Measurements from ENCODE around the gene PLEKHN1.

- no peak for TF ChIP-seq CTCF (conservative IDR thresholded peaks at IDR 0.05; ENCODE audit: low read depth, low read length)
- no peak for TF ChIP-seq EZH2 (IDR thresholded peaks at IDR 0.05; ENCODE audit: borderline replicate concordance, low read depth, low read length, poor library complexity, severe bottlenecking)
Measured at GRCh38 chr1:920521-920920, 45.8 kb upstream of the PLEKHN1 start.

Data from A673 (cell line).